Adrenal gland (tissue), 5 donors: ENCODE measurements around the gene GRIP1.

Experiments
- CTCF ChIP-seq, 6 experiments: fragments of 450-650 bp in 4 of 6; fragments of 200-600 bp in 2 of 6; sonication (generic) in 1 of 6; IDR thresholded peaks; 1 replicate in 5 of 6; 2 replicates in 1 of 6; pipeline versions ENCODE4 v1.5.1 to v1.8.0; 2016 to 2021; ENCODE audit warnings: antibody characterized with exemption in 6 of 6, mild to moderate bottlenecking in 2 of 6, moderate library complexity in 1 of 6
- POLR2A ChIP-seq, 2 donors: fragments of 450-650 bp; IDR thresholded peaks; one replicate each; pipeline ENCODE4 v1.6.1; 2017; ENCODE audit warnings: antibody characterized with exemption in 2 of 2, mild to moderate bottlenecking in 2 of 2, moderate library complexity in 1 of 2
- donor health status: DM: no; HTN: no; CAD: no.

- TF ChIP-seq CTCF (IDR thresholded peaks at IDR 0.05) (no peak), POLR2A (IDR thresholded peaks at IDR 0.05) (no peak)
Measured at GRCh38 chr12:66309606-66310005, 369.3 kb downstream of the GRIP1 start.
